Cardiac muscle cell (in vitro differentiated cells and primary cell): ENCODE results near the gene HSD17B3. TPM values are rescaled to one million over a fixed set of nuclear protein-coding genes. Genes with fewer than 3 reads are reported as not detected.
A peak's percentile ranks its signal among the peaks of the same experiment; 100 is the strongest.

ENCODE experiments used
- DNase-seq, 2 donors: peaks; one replicate each; pipeline versions ENCODE4 v3.0.0 to v3.0.0-alpha.2; 2010 to 2017; ENCODE audit warnings: low read depth in 1 of 2, low spot score in 1 of 2
- H3K27ac ChIP-seq: fragments of 200-600 bp; sonication (generic); 2 replicates; pipeline ENCODE4 v1.5.1; 2016
- H3K27me3 ChIP-seq: fragments of 200-600 bp; sonication (generic); 2 replicates; pipeline ENCODE4 v1.6.0; 2016; ENCODE audit warnings: control low read depth
- H3K36me3 ChIP-seq: fragments of 200-600 bp; sonication (generic); 2 replicates; pipeline ENCODE4 v1.5.1; 2016; ENCODE audit warnings: control low read depth
- H3K4me1 ChIP-seq: fragments of 200-600 bp; sonication (generic); 2 replicates; pipeline ENCODE4 v1.8.1; 2017; ENCODE audit warnings: low read depth, mild to moderate bottlenecking, mixed run types
- H3K4me3 ChIP-seq: fragments of 200-600 bp; sonication (generic); 2 replicates; pipeline ENCODE4 v1.5.1; 2016; ENCODE audit warnings: mild to moderate bottlenecking
- H3K9me3 ChIP-seq: fragments of 200-600 bp; sonication (generic); 2 replicates; pipeline ENCODE4 v1.5.1; 2017; ENCODE audit warnings: low read depth, mild to moderate bottlenecking, control low read depth
- polyA plus RNA-seq: library from polyadenylated mRNA; unstranded; fragments of >200 nt; fragmentation: Nextera tagmentation; extraction: Ambion mirVana; gene quantifications from 2 replicates; pipeline ENCODE4 v1.2.1, GENCODE V29; 2016
- total RNA-seq: library from RNA; depleted of rRNA; stranded (reverse); fragments of >200 nt; gene quantifications from 2 replicates; pipeline ENCODE4 v1.2.3, GENCODE V29; 2016
- TF ChIP-seq, protein P1 (sequence below): IDR thresholded peaks from 2 replicates; pipeline ENCODE4 v1.5.1; 2012; ENCODE audit warnings: low read depth, mild to moderate bottlenecking, low read length

The HSD17B3 gene
- total RNA-seq (0.63 TPM in 1 of 2 replicates, not detected in the other), polyA plus RNA-seq (0.81 and 1.3 TPM in 2 replicates)

DNA sequence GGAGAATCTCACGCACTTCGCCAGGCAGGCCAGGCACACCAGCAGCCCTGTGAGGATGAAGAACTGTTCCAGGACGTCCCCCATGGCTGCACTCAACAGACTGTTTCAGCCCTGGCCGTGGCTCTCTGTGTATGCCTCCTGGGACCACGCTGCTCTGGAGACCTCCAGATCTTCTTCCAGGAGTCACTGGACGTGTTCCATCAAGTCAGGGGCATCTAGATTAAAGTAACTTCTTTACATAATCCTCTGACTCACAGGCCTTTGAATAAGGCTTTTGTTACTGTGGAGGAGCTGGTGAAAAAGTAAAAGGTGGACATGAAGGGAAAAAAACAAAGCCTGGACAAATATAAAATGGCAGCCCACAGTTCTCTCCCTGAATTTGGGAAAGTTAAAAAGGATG lies at the start of gene HSD17B3:
HSD17B3 (minus strand) TSS at position 156 of the 400 bp plus-strand sequence; CDS start at position 84, 72 bp downstream.
- Histone ChIP-seq H3K27ac (no peak within 1 kb of the TSS), H3K9me3 (no peaks in the 10 kb centered on the region), H3K36me3 (no peaks in the 10 kb centered on the region), H3K4me3 (no peak within 1 kb of the TSS), H3K4me1 (no peaks in the 10 kb centered on the region), H3K27me3 (no peaks in the 10 kb centered on the region)
- TF ChIP-seq, protein P1, sequence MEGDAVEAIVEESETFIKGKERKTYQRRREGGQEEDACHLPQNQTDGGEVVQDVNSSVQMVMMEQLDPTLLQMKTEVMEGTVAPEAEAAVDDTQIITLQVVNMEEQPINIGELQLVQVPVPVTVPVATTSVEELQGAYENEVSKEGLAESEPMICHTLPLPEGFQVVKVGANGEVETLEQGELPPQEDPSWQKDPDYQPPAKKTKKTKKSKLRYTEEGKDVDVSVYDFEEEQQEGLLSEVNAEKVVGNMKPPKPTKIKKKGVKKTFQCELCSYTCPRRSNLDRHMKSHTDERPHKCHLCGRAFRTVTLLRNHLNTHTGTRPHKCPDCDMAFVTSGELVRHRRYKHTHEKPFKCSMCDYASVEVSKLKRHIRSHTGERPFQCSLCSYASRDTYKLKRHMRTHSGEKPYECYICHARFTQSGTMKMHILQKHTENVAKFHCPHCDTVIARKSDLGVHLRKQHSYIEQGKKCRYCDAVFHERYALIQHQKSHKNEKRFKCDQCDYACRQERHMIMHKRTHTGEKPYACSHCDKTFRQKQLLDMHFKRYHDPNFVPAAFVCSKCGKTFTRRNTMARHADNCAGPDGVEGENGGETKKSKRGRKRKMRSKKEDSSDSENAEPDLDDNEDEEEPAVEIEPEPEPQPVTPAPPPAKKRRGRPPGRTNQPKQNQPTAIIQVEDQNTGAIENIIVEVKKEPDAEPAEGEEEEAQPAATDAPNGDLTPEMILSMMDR: no peak
- peak in 1 of 2 donors; percentile 55 for DNase-seq

DNA sequence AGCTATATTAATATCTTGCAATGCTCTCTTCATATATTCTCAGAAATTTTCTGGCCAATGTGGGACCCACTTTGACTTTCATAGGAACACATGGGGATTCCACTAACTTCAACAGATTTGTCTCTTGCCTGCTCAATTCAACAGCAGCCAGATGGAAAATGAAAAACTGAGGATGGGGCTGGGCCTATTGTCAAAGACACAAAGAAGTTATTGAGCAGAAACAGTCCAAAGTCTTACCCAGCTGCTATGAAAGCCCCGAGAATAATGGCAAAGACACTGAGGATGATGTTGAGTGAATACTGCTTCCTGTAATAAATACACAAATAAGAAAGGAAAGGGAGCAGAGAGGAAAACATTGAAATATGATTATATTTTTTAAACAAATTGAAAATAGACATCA lies 48.9 kb upstream of the HSD17B3 start:
- Histone ChIP-seq H3K36me3 (no peaks in the 10 kb centered on the region), H3K27ac (no peak overlapping the region), H3K4me1 (no peaks in the 10 kb centered on the region), H3K9me3 (no peaks in the 10 kb centered on the region), H3K4me3 (no peak overlapping the region), H3K27me3 (no peaks in the 10 kb centered on the region)
- DNase-seq: no peak
- TF ChIP-seq, protein P1: no peak

- Histone ChIP-seq H3K9me3 (no peaks in the 10 kb centered on the region), H3K4me3 (no peak overlapping the region), H3K27ac (no peak overlapping the region), H3K36me3 (no peaks in the 10 kb centered on the region), H3K27me3 (no peaks in the 10 kb centered on the region), H3K4me1 (no peaks in the 10 kb centered on the region)
- DNase-seq: no peak
- TF ChIP-seq, protein P1: no peak
Measured at GRCh38 chr9:96348261-96348660, 46.3 kb upstream of the HSD17B3 start.

DNA sequence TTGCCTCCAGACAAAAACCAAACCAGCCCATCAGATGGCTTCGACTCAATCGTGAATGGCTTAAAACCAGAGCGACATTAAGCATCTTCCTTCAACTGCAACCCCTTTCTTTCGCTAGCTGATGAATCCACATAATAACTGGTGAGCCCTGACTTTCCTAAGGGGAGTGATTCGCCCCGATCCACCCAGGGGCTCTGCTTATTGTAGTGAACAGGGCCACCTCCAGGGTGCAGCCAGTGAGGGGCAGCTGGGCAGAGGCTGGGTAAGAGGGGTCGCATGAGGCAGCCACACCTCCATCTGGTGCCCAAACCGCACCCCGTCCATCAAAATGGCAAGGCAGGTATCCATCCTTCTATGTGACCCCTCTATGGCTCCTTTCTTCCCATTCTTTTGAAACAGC lies 43.6 kb upstream of the HSD17B3 start:
- no peaks in the 10 kb centered on the region for H3K9me3 ChIP-seq
- TF ChIP-seq, protein P1: no peak
- no peak for DNase-seq
- no peaks in the 10 kb centered on the region for H3K36me3 ChIP-seq
- H3K27ac ChIP-seq: no peak overlapping the region
- H3K4me3 ChIP-seq: no peak overlapping the region
- H3K4me1 ChIP-seq: no peaks in the 10 kb centered on the region
- no peaks in the 10 kb centered on the region for H3K27me3 ChIP-seq

- TF ChIP-seq, protein P1: no peak
Measured at GRCh38 chr9:96344458-96345180, 42.6 kb upstream of the HSD17B3 start.

More at GRCh38 chr9:96344458-96345180, 42.6 kb upstream of the HSD17B3 start:
- Histone ChIP-seq H3K36me3 (no peaks in the 10 kb centered on the region), H3K4me1 (no peaks in the 10 kb centered on the region), H3K4me3 (no peak overlapping the region), H3K27me3 (no peaks in the 10 kb centered on the region), H3K27ac (no peak overlapping the region), H3K9me3 (no peaks in the 10 kb centered on the region)
- peak; percentile 2 to 97 for DNase-seq
